ENCODE results near the gene PTPN7. TPM values are rescaled to one million over a fixed set of nuclear protein-coding genes. Genes with fewer than 3 reads are reported as not detected.

PTPN7 gene
- total RNA-seq, 1 experiment from 2014 or later: 0.33 TPM

DNA sequence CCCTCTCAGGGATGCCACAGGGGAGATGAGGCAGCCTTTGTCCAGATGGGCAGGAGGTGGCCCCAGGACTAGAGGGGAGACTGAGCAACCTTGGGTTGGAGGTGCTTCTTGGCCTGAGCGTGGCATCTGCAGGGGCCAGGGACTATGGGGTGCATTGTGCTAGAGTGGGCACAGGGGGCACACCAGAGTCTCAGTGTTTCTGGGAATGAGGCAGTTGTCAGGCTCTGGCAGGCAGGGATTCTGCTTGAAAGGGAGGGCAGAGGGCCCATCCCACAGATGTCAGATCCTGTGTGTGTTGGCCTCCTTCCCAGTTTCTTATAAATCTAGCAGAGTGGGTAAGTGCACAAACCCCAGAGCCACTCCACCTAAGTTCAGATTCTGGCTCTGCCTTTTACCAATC is 46.9 kb upstream of the PTPN7 start:
- in situ Hi-C loops (cut with HindIII; ENCODE audit: low pct_unique_long_range_greater_than_20kb, low sequenced_read_pairs): loop anchor here (25.0 kb wide), 1 partner anchor 105 kb away; no protein-coding TSS in a partner anchor
- TF ChIP-seq, protein P1, sequence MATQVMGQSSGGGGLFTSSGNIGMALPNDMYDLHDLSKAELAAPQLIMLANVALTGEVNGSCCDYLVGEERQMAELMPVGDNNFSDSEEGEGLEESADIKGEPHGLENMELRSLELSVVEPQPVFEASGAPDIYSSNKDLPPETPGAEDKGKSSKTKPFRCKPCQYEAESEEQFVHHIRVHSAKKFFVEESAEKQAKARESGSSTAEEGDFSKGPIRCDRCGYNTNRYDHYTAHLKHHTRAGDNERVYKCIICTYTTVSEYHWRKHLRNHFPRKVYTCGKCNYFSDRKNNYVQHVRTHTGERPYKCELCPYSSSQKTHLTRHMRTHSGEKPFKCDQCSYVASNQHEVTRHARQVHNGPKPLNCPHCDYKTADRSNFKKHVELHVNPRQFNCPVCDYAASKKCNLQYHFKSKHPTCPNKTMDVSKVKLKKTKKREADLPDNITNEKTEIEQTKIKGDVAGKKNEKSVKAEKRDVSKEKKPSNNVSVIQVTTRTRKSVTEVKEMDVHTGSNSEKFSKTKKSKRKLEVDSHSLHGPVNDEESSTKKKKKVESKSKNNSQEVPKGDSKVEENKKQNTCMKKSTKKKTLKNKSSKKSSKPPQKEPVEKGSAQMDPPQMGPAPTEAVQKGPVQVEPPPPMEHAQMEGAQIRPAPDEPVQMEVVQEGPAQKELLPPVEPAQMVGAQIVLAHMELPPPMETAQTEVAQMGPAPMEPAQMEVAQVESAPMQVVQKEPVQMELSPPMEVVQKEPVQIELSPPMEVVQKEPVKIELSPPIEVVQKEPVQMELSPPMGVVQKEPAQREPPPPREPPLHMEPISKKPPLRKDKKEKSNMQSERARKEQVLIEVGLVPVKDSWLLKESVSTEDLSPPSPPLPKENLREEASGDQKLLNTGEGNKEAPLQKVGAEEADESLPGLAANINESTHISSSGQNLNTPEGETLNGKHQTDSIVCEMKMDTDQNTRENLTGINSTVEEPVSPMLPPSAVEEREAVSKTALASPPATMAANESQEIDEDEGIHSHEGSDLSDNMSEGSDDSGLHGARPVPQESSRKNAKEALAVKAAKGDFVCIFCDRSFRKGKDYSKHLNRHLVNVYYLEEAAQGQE (IDR thresholded peaks at IDR 0.05; ENCODE audit: insufficient read depth in 1 of 2, low read depth in 2 of 2, low read length in 1 of 2): no peak
- TF ChIP-seq, protein P2, sequence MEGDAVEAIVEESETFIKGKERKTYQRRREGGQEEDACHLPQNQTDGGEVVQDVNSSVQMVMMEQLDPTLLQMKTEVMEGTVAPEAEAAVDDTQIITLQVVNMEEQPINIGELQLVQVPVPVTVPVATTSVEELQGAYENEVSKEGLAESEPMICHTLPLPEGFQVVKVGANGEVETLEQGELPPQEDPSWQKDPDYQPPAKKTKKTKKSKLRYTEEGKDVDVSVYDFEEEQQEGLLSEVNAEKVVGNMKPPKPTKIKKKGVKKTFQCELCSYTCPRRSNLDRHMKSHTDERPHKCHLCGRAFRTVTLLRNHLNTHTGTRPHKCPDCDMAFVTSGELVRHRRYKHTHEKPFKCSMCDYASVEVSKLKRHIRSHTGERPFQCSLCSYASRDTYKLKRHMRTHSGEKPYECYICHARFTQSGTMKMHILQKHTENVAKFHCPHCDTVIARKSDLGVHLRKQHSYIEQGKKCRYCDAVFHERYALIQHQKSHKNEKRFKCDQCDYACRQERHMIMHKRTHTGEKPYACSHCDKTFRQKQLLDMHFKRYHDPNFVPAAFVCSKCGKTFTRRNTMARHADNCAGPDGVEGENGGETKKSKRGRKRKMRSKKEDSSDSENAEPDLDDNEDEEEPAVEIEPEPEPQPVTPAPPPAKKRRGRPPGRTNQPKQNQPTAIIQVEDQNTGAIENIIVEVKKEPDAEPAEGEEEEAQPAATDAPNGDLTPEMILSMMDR (IDR thresholded peaks at IDR 0.05): peak; percentile 31; the same call in 1 of the 2 replicates
- TF ChIP-seq SIN3A (IDR thresholded peaks at IDR 0.05; ENCODE audit: borderline replicate concordance, insufficient read depth, low read depth, low read length) (no peak), TCF7L2 (IDR thresholded peaks at IDR 0.05; ENCODE audit: low read depth, low read length) (no peak)
- ATAC-seq (no peak), DNase-seq (ENCODE audit: low read depth, low spot score) (no peak)
- intact Hi-C loops (cut with micrococcal nuclease; ENCODE audit: unreplicated experiment): no loop called here
- POLR2A ChIA-PET: no interaction called here
- Histone ChIP-seq H3K36me3 (ENCODE audit: control insufficient read depth, insufficient read depth, low read length) (no peaks in the 10 kb centered on the region), H3K27ac (ENCODE audit: low read length) (no peak overlapping the region), H3K4me1 (ENCODE audit: control insufficient read depth, insufficient read depth, low read length) (no peaks in the 10 kb centered on the region), H3K9me3 (ENCODE audit: control insufficient read depth, insufficient read depth, low read depth, low read length) (no peaks in the 10 kb centered on the region), H3K27me3 (ENCODE audit: control insufficient read depth, insufficient read depth, low read length) (peaks cover 4% of the 10 kb centered on the region), H3K4me3 (ENCODE audit: low read depth in 2 of 2, low read length in 2 of 2) (no peak overlapping the region)
- CTCF ChIA-PET: no interaction called here
- BruUV-seq (replicated peaks): no TSS peak

DNA sequence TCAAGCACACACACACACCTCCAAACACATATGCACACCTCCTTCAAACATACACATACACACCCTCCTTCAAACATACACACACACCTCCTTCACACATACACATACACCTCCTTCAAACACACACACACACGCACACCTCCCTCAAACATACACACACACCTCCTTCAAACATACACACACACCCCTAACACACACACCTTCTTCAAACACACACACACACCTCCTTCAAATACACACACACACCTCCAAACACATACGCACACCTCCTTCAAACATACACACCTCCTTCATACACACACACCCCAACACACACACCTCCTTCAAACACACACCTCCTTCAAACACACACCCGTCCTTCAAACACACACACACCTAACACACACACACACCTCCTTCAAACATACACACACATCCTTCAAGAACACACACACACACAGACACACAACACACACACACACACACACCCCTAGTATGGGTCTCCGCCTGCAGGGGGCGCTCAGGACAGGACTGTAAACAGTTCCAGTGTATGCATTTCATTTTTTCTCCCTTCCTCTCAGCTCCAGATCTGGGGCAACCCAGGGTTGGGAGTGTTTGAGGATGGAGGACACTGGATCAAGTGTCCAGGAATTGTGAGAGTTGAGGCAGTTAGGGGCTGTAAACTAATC is 45.3 kb upstream of the PTPN7 start:
- ATAC-seq: no peak
- POLR2A ChIA-PET: no interaction called here
- BruUV-seq (replicated peaks): no TSS peak

More for the DNA sequence above, 45.3 kb upstream of the PTPN7 start:
- TF ChIP-seq, protein P1 (IDR thresholded peaks at IDR 0.05; ENCODE audit: insufficient read depth in 1 of 2, low read depth in 2 of 2, low read length in 1 of 2): no peak
- TF ChIP-seq, protein P2 (IDR thresholded peaks at IDR 0.05): peak; percentile 53
- TF ChIP-seq TCF7L2 (IDR thresholded peaks at IDR 0.05; ENCODE audit: low read depth, low read length): no peak
- Histone ChIP-seq H3K4me1 (ENCODE audit: control insufficient read depth, insufficient read depth, low read length) (no peaks in the 10 kb centered on the region), H3K9me3 (ENCODE audit: control insufficient read depth, insufficient read depth, low read depth, low read length) (no peaks in the 10 kb centered on the region), H3K27ac (ENCODE audit: low read length) (no peak overlapping the region), H3K4me3 (ENCODE audit: low read depth in 2 of 2, low read length in 2 of 2) (no peak overlapping the region), H3K27me3 (ENCODE audit: control insufficient read depth, insufficient read depth, low read length) (peaks cover 1% of the 10 kb centered on the region), H3K36me3 (ENCODE audit: control insufficient read depth, insufficient read depth, low read length) (no peaks in the 10 kb centered on the region)
- no peak for DNase-seq (ENCODE audit: low read depth, low spot score)
- intact Hi-C loops (cut with micrococcal nuclease; ENCODE audit: unreplicated experiment) (no loop called here), in situ Hi-C loops (cut with HindIII; ENCODE audit: low pct_unique_long_range_greater_than_20kb, low sequenced_read_pairs) (loop anchor here (25.0 kb wide), 1 partner anchor 107 kb away; no protein-coding TSS in a partner anchor)
- CTCF ChIA-PET: interaction anchor here (0.6 kb wide), 2 partner anchors 136 to 422 kb away, joined by 3 read pairs; partner anchors contain the start of gene UBE2T

Data from Panc1 (cell line).